Activated CD4-positive, alpha-beta T cell treated with anti-CD3 and anti-CD28 coated beads, Interleukin-2, amount 10 ng/mL, durations not matched to agents 24 days and 14 days (primary cell): ENCODE results near the gene DDX10. TPM values are rescaled to one million over a fixed set of nuclear protein-coding genes. Genes with fewer than 3 reads are reported as not detected.

Experiments used
- DNase-seq: peaks from one replicate; pipeline ENCODE4 v3.0.0; 2022
- H3K27ac Mint-ChIP-seq: one replicate; pipeline ENCODE4 v1.8.0; 2022; ENCODE audit warnings: mild to moderate bottlenecking, mixed read lengths
- H3K27me3 Mint-ChIP-seq: one replicate; pipeline ENCODE4 v1.8.0; 2022; ENCODE audit warnings: mixed read lengths
- H3K36me3 Mint-ChIP-seq: one replicate; pipeline ENCODE4 v1.8.0; 2022; ENCODE audit warnings: low read depth, mild to moderate bottlenecking, mixed read lengths
- H3K4me1 Mint-ChIP-seq: one replicate; pipeline ENCODE4 v1.8.0; 2021; ENCODE audit warnings: mixed read lengths
- H3K4me3 Mint-ChIP-seq: one replicate; pipeline ENCODE4 v1.8.0; 2022; ENCODE audit warnings: mild to moderate bottlenecking, moderate library complexity, mixed read lengths
- H3K9me3 Mint-ChIP-seq: one replicate; pipeline ENCODE4 v1.8.0; 2021; ENCODE audit warnings: mixed read lengths
- intact Hi-C: fragments of 100-400 bp; cut with micrococcal nuclease; formaldehyde crosslinking; loops from one replicate; pipeline ENCODE4 v1.15.1; 2023
- total RNA-seq: library from RNA; stranded (reverse); gene quantifications from 2 replicates; pipeline ENCODE4 v1.2.3, GENCODE V29; 2022

Gene DDX10
- total RNA-seq, 1 donor from 2014 or later = 71.6 TPM

DNA sequence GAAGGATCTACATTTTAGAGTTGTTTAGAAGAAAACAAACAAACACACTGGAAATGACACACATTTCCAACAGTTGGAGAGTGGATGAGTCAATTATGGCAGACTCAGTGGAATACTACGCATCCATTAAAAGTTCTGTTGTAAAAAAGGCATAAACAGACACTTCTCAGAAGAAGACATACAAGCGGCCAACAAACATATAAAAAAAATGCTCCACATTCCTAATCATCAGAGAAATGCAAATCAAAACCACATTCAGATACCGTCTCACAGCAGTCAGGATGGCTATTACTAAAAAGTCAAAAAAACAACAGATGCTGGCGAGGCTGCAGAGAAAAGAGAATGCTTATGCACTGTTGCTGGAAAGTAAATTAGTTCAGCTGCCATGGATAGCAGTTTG lies 298.2 kb downstream of the DDX10 start:
- Mint-ChIP-seq H3K4me3 (no peak overlapping the region), H3K4me1 (peaks cover 6% of the 10 kb centered on the region), H3K36me3 (no peaks in the 10 kb centered on the region), H3K27me3 (no peaks in the 10 kb centered on the region), H3K27ac (no peak overlapping the region), H3K9me3 (no peaks in the 10 kb centered on the region)
- no peak for DNase-seq
- intact Hi-C loops = no loop called here

- no peaks in the 10 kb centered on the region for H3K36me3 Mint-ChIP-seq
- peaks cover 4% of the 10 kb centered on the region for H3K4me1 Mint-ChIP-seq
- DNase-seq = no peak
- no peak overlapping the region for H3K4me3 Mint-ChIP-seq
- no peak overlapping the region for H3K27ac Mint-ChIP-seq
- H3K27me3 Mint-ChIP-seq = no peaks in the 10 kb centered on the region
- intact Hi-C loops = no loop called here
- no peaks in the 10 kb centered on the region for H3K9me3 Mint-ChIP-seq
Observed at GRCh38 chr11:108965306-108966001, 300.6 kb downstream of the DDX10 start.

- Mint-ChIP-seq H3K4me3 (no peak overlapping the region), H3K36me3 (no peaks in the 10 kb centered on the region), H3K27me3 (no peaks in the 10 kb centered on the region), H3K27ac (no peak overlapping the region), H3K4me1 (peaks cover 2% of the 10 kb centered on the region), H3K9me3 (no peaks in the 10 kb centered on the region)
- no peak for DNase-seq
- intact Hi-C loops = no loop called here
Observed at GRCh38 chr11:108966206-108966605, 301.3 kb downstream of the DDX10 start.

GRCh38 chr11:108966978-108967377 lies 302.1 kb downstream of the DDX10 start:
- H3K27me3 Mint-ChIP-seq = no peaks in the 10 kb centered on the region
- H3K4me1 Mint-ChIP-seq = no peaks in the 10 kb centered on the region
- H3K9me3 Mint-ChIP-seq = no peaks in the 10 kb centered on the region
- H3K36me3 Mint-ChIP-seq = no peaks in the 10 kb centered on the region
- intact Hi-C loops = no loop called here
- H3K4me3 Mint-ChIP-seq = no peak overlapping the region
- no peak for DNase-seq
- H3K27ac Mint-ChIP-seq = no peak overlapping the region

DNA sequence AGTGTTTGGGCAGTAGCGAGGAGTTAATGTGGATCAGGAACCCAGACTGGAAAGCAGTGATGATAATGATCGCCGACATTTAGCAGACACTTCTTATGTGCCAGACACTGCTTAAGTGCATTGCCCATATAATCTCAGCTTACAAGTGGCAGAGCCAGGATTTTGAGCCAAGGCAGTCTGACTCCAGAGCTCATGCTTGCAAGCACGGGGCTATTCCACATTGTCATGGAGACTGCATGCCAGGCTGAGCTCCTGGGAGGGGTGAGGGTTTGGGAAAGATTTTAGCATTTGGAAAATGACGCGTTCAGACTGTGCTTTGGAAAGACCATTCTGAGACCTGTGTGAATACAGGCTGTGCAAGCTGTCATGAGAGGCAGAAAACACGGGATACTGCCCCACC lies 302.7 kb downstream of the DDX10 start:
- Mint-ChIP-seq H3K27ac (no peak overlapping the region), H3K9me3 (no peaks in the 10 kb centered on the region), H3K4me1 (no peaks in the 10 kb centered on the region), H3K27me3 (no peaks in the 10 kb centered on the region), H3K36me3 (no peaks in the 10 kb centered on the region), H3K4me3 (no peak overlapping the region)
- intact Hi-C loops = no loop called here
- DNase-seq = no peak

DNA sequence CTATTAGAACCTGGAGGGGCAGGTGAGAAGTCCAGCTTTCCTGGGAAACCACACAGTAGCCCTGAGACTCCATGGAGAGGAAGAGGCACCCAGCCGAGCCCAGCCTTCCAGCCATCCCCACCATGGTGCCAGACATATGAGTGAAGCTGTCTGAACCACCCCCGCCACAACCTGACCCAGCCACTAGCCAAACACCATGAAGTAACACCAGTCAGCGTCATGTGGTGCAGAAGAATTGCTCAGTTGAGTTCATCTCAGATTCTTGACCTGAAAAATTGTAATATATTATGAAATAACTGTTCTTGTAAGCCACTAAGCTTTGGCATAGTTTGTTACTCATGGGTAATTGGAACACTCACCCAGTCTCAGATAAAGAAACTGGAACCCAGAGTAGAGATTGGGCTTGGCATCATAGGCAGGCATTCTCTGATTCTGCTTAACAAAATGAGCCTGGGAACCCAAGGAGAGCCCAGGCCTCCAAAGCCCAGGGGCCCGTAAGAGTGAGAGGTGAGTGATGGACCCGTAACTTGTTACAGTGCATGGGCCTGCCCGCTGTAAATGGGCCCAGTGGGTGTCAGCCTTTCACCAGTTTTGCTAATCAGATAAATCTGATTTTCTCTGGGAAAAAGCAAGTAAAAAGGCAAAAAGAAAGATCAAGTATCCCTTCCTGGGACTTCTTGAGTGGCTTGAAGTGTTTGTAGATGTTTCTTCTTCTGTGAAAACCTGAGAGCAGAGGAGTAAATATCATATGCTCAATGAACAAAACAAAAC lies 305.5 kb downstream of the DDX10 start:
- Mint-ChIP-seq H3K9me3 (no peaks in the 10 kb centered on the region), H3K36me3 (no peaks in the 10 kb centered on the region), H3K4me3 (no peak overlapping the region), H3K27me3 (no peaks in the 10 kb centered on the region), H3K27ac (no peak overlapping the region), H3K4me1 (no peaks in the 10 kb centered on the region)
- DNase-seq = no peak
- intact Hi-C loops = no loop called here

DNA sequence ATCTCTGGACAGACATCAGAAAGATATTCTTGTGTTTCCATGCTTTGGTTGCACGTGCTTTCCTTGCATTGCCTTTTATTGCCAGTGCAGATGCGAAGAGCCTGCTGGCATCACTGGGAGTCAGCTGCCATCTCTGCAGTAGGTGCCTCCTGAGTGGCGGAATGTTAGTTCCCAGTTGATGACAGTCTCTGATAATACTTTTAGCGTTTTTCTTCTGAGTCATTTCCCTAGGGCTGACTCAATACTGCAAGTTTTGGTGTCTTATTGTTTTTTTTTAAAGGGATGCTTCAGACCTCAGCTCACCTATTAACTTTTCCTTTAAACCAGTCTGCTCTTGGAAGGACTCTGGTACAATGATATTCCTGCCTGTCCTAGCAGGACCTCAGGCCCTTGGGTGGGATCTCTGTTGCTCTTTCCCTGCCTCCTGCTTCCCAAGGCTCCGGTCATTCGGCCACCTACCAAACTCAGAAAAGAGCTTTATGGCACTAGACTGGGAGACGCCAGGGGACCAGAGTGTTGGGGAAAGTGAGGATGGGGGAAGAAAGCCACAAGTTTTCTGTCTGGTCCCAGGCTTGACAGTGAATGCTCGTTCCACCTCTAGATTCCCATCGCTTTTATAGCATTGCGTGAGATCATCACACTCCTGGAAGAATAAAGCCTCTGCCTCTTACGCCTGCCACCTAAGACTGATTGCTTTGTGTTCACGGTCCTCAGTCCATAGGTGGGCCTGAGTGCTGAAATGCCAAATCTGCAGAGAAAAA lies 308.7 kb downstream of the DDX10 start:
- H3K27ac Mint-ChIP-seq = no peak overlapping the region

DNA sequence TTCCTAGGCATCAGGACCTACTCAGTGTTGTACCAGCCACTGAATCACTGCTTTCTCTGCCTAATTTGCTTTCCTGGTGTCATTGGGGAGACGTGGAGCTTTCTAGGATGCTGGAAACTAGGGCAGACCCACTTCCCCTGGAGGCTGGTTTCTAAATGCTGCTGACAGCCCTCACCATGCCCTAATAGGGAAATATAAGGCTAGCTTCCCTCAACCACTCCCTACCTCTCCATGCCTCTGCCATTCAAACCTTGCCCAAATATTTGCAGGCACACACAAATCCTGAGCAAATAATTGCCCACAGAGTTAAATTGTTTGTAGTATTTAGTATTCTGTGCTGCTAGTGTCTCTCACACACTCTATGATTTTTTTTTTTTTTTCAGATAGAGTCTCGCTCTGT lies 310.2 kb downstream of the DDX10 start:
- Mint-ChIP-seq H3K36me3 (no peaks in the 10 kb centered on the region), H3K9me3 (no peaks in the 10 kb centered on the region), H3K27me3 (no peaks in the 10 kb centered on the region), H3K27ac (no peak overlapping the region), H3K4me3 (no peak overlapping the region), H3K4me1 (no peaks in the 10 kb centered on the region)
- DNase-seq = no peak
- intact Hi-C loops = no loop called here

More for the DNA sequence above, 308.7 kb downstream of the DDX10 start:
- Mint-ChIP-seq H3K27me3 (no peaks in the 10 kb centered on the region), H3K9me3 (no peaks in the 10 kb centered on the region), H3K36me3 (no peaks in the 10 kb centered on the region), H3K4me1 (no peaks in the 10 kb centered on the region), H3K4me3 (no peak overlapping the region)
- intact Hi-C loops = no loop called here
- no peak for DNase-seq

DNA sequence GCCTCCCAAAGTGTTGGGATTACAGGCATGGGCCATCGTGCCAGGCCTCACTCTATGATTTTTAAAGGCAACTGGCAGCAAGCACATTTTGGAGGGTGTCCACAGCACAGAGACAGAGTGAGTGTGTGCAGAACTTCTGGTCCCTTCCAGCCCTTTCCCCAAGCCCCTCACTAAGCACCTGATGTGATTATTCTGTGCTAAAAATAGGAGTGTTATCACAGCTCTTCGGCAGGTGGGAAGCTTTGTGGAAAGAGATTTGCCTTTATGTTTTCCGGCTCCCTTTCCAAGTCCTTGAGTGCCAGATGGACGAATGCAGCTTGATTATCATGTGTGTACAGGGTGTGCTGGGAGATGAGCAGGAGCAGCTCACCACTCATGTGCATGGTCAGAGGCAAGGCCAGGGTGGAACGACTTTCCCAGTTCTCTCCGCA lies 310.8 kb downstream of the DDX10 start:
- H3K36me3 Mint-ChIP-seq = no peaks in the 10 kb centered on the region
- DNase-seq = no peak

DNA sequence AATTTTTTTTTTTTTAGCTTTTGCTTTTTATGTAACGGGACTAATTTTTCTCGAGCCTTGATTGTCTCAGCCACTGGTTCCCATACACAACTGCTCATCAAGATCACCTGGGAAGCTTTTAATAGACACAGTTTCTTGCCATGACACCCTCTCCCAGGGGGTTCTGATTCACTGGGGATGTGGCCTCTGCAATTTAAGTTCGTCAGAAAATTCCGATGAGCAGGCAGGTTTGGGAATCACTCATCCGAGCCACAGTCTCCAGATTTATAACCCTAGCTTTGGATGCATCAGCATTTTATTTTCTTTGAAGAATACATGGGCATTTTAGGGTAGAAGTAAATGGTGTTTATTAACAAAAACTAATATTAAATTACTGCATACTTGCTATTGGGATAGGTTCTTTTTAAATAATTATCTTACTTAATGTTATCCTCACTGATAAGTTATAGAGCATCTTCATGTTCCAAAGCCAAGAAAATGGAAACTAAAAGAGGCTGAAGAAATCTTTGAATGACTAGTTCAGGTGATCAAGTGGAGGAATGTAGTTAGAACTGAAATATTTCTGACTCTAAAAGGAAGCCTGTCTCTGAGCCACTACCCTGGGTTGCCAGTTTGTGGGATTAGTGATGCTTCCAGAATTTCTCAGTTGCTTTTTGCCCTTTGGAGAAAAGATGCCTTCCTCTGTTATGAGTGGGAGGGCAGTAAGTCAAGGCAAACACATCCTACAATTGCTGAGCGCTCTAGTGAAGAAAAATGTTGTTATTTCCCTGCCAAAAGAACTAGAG lies 319.0 kb downstream of the DDX10 start:
- DNase-seq = no peak
- no peak overlapping the region for H3K27ac Mint-ChIP-seq
- no peaks in the 10 kb centered on the region for H3K36me3 Mint-ChIP-seq
- no peaks in the 10 kb centered on the region for H3K4me1 Mint-ChIP-seq
- H3K9me3 Mint-ChIP-seq = peaks cover 4% of the 10 kb centered on the region
- no peaks in the 10 kb centered on the region for H3K27me3 Mint-ChIP-seq
- intact Hi-C loops = no loop called here
- no peak overlapping the region for H3K4me3 Mint-ChIP-seq

More for the DNA sequence above, 310.8 kb downstream of the DDX10 start:
- Mint-ChIP-seq H3K27me3 (no peaks in the 10 kb centered on the region), H3K9me3 (peaks cover under 1% of the 10 kb centered on the region), H3K27ac (no peak overlapping the region), H3K4me3 (no peak overlapping the region), H3K4me1 (no peaks in the 10 kb centered on the region)
- intact Hi-C loops = no loop called here

DNA sequence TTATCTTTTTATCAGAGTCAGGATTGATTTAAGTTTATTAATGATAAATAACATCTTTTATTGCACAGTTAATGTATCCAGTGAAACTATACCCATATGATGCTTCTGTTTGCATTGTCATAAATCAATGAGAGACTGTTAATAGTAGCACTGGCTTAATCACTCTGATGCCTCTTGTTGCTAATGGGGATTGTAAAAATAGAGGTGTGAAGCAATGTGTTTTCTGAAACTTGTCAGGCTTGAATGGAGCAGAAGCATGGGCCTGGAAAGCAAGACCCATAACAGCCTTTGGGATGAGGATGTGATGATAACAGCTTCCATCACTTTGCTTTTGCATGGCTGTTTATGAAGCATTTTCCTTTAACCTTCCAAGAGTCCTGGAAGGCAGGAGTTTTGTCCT lies 319.7 kb downstream of the DDX10 start:
- Mint-ChIP-seq H3K36me3 (no peaks in the 10 kb centered on the region), H3K9me3 (peaks cover 7% of the 10 kb centered on the region), H3K27me3 (no peaks in the 10 kb centered on the region), H3K4me3 (no peak overlapping the region), H3K27ac (no peak overlapping the region), H3K4me1 (no peaks in the 10 kb centered on the region)
- intact Hi-C loops = no loop called here
- DNase-seq = no peak

DNA sequence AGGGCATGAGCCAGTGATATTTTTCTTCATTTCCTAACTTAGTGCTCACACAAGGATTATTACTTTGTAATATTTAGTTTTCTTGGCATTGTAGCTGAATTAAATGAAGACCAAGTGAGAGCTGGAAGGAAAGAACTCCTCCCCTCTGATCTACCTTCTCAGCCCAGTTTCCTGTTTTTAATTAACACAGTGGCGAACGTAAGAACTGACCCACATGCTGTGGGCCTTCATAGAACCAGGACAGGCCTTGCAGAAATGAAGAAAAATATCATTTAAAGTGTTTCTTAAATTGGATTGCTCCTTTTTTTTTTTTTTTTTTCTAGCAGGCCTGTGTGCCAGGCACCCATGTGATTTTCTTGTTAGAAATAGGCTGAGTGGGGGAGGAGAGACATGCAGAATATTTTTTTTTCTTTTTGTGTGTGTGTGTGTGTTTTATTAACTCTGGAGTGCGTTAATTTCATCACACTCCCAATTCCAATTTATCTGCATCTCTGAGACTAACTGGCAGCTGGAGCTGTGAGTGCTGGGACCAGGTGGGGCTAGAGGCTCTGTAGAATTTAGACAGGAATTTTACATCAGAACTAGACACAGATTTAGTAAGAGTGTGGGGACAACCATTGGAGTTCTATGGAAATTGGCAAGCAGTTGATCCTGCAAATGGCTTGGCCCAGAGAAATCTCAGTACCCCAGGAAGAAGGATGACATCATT lies 320.5 kb downstream of the DDX10 start:
- H3K27ac Mint-ChIP-seq = no peak overlapping the region
- H3K4me1 Mint-ChIP-seq = no peaks in the 10 kb centered on the region
- no peaks in the 10 kb centered on the region for H3K36me3 Mint-ChIP-seq
- H3K9me3 Mint-ChIP-seq = peaks cover 7% of the 10 kb centered on the region
- H3K27me3 Mint-ChIP-seq = no peaks in the 10 kb centered on the region
- H3K4me3 Mint-ChIP-seq = no peak overlapping the region
- DNase-seq = no peak
- intact Hi-C loops = no loop called here

GRCh38 chr11:108985945-108986279 lies 321.0 kb downstream of the DDX10 start:
- peaks cover 4% of the 10 kb centered on the region for H3K9me3 Mint-ChIP-seq
- no peak for DNase-seq
- H3K27me3 Mint-ChIP-seq = no peaks in the 10 kb centered on the region
- no peaks in the 10 kb centered on the region for H3K4me1 Mint-ChIP-seq
- H3K4me3 Mint-ChIP-seq = no peak overlapping the region
- intact Hi-C loops = no loop called here
- H3K36me3 Mint-ChIP-seq = no peaks in the 10 kb centered on the region
- no peak overlapping the region for H3K27ac Mint-ChIP-seq
